ENCODE results near the gene SYNGR2.
A peak's percentile ranks its signal among the peaks of the same experiment; 100 is the strongest.

Gene SYNGR2

GRCh38 chr17:78142119-78142861, 26.1 kb upstream of the SYNGR2 start:
- DNase-seq (ENCODE audit: insufficient read length, low spot score) (no peak), FAIRE-seq (peak; percentile 26)
- TF ChIP-seq POLR2AphosphoS5 (IDR thresholded peaks at IDR 0.05; ENCODE audit: low read depth, low read length) (no peak), SPI1 (IDR thresholded peaks at IDR 0.05; ENCODE audit: low read depth, low read length) (no peak), POLR2A (IDR thresholded peaks at IDR 0.05; ENCODE audit: low read depth, low read length) (no peak), TAF1 (IDR thresholded peaks at IDR 0.05; ENCODE audit: low read depth, low read length) (no peak), POU2F2 (IDR thresholded peaks at IDR 0.05; ENCODE audit: low read depth, low read length) (no peak), PAX5 (IDR thresholded peaks at IDR 0.05; ENCODE audit: insufficient read depth, low read length, severe bottlenecking) (no peak)

- FAIRE-seq (no peak), DNase-seq (ENCODE audit: insufficient read length, low spot score) (no peak)
- TF ChIP-seq POLR2AphosphoS5 (IDR thresholded peaks at IDR 0.05; ENCODE audit: low read depth, low read length) (no peak), POLR2A (IDR thresholded peaks at IDR 0.05; ENCODE audit: low read depth, low read length) (peak; percentile 34; the same call in 1 of the 2 replicates)
Measured at GRCh38 chr17:78143214-78144146, 24.9 kb upstream of the SYNGR2 start.

GRCh38 chr17:78144147-78144719, 24.1 kb upstream of the SYNGR2 start:
- TF ChIP-seq POLR2AphosphoS5 (IDR thresholded peaks at IDR 0.05; ENCODE audit: low read depth, low read length) (no peak), POLR2A (IDR thresholded peaks at IDR 0.05; ENCODE audit: low read depth, low read length) (0 out of 2 replicates have a peak, but pooled peaks have one; percentile 0), SPI1 (IDR thresholded peaks at IDR 0.05; ENCODE audit: low read depth, low read length) (peak; percentile 63), POU2F2 (IDR thresholded peaks at IDR 0.05; ENCODE audit: low read depth, low read length) (no peak)
- no peak for FAIRE-seq
- DNase-seq (ENCODE audit: insufficient read length, low spot score): no peak

GRCh38 chr17:78144736-78145641, 23.4 kb upstream of the SYNGR2 start:
- FAIRE-seq: no peak
- TF ChIP-seq TAF1 (IDR thresholded peaks at IDR 0.05; ENCODE audit: low read depth, low read length) (no peak), SPI1 (IDR thresholded peaks at IDR 0.05; ENCODE audit: low read depth, low read length) (no peak), POLR2AphosphoS5 (IDR thresholded peaks at IDR 0.05; ENCODE audit: low read depth, low read length) (no peak), POU2F2 (IDR thresholded peaks at IDR 0.05; ENCODE audit: low read depth, low read length) (no peak), POLR2A (IDR thresholded peaks at IDR 0.05; ENCODE audit: low read depth, low read length) (no peak), PAX5 (IDR thresholded peaks at IDR 0.05; ENCODE audit: insufficient read depth, low read length, severe bottlenecking) (no peak)
- DNase-seq (ENCODE audit: insufficient read length, low spot score): no peak

- no peak for DNase-seq (ENCODE audit: insufficient read length, low spot score)
- FAIRE-seq: no peak
Measured at GRCh38 chr17:78146471-78146869, 21.9 kb upstream of the SYNGR2 start.

GRCh38 chr17:78146881-78147280, 21.5 kb upstream of the SYNGR2 start:
- FAIRE-seq: no peak
- TF ChIP-seq SPI1 (IDR thresholded peaks at IDR 0.05; ENCODE audit: low read depth, low read length) (no peak), POU2F2 (IDR thresholded peaks at IDR 0.05; ENCODE audit: low read depth, low read length) (no peak), PAX5 (IDR thresholded peaks at IDR 0.05; ENCODE audit: insufficient read depth, low read length, severe bottlenecking) (no peak)
- no peak for DNase-seq (ENCODE audit: insufficient read length, low spot score)

More at GRCh38 chr17:78146471-78146869, 21.9 kb upstream of the SYNGR2 start:
- TF ChIP-seq PAX5 (IDR thresholded peaks at IDR 0.05; ENCODE audit: insufficient read depth, low read length, severe bottlenecking) (no peak), POLR2AphosphoS5 (IDR thresholded peaks at IDR 0.05; ENCODE audit: low read depth, low read length) (no peak), SPI1 (IDR thresholded peaks at IDR 0.05; ENCODE audit: low read depth, low read length) (no peak), POLR2A (IDR thresholded peaks at IDR 0.05; ENCODE audit: low read depth, low read length) (no peak), TAF1 (IDR thresholded peaks at IDR 0.05; ENCODE audit: low read depth, low read length) (no peak)

GRCh38 chr17:78147315-78147998, 20.9 kb upstream of the SYNGR2 start:
- TF ChIP-seq POLR2A (IDR thresholded peaks at IDR 0.05; ENCODE audit: low read depth, low read length) (peak; percentile 50), POU2F2 (IDR thresholded peaks at IDR 0.05; ENCODE audit: low read depth, low read length) (0 out of 2 replicates have a peak, but pooled peaks have one; percentile 60), PAX5 (IDR thresholded peaks at IDR 0.05; ENCODE audit: insufficient read depth, low read length, severe bottlenecking) (no peak), SPI1 (IDR thresholded peaks at IDR 0.05; ENCODE audit: low read depth, low read length) (peak; percentile 63), POLR2AphosphoS5 (IDR thresholded peaks at IDR 0.05; ENCODE audit: low read depth, low read length) (no peak), TAF1 (IDR thresholded peaks at IDR 0.05; ENCODE audit: low read depth, low read length) (no peak; the same call in 1 of the 2 replicates)
- FAIRE-seq (peak; percentile 88), DNase-seq (ENCODE audit: insufficient read length, low spot score) (no peak)

- TF ChIP-seq SPI1 (IDR thresholded peaks at IDR 0.05; ENCODE audit: low read depth, low read length) (no peak), POLR2AphosphoS5 (IDR thresholded peaks at IDR 0.05; ENCODE audit: low read depth, low read length) (no peak)
- FAIRE-seq (peak; percentile 65), DNase-seq (ENCODE audit: insufficient read length, low spot score) (no peak)
Measured at GRCh38 chr17:78148286-78149016, 19.9 kb upstream of the SYNGR2 start.
